ENCODE measurements around the gene PDLIM4.

- TF ChIP-seq CTCF (IDR thresholded peaks at IDR 0.05; ENCODE audit: insufficient read depth, low read depth, low read length) (no peak), EZH2 (IDR thresholded peaks at IDR 0.05; ENCODE audit: insufficient read depth, low read length) (no peak)
Measured at GRCh38 chr5:132301344-132302271, 44.1 kb downstream of the PDLIM4 start.

Data from astrocyte (in vitro differentiated cells and primary cell).